Small intestine (tissue), 4 donors: ENCODE measurements around the gene TBX20. TPM values are rescaled to one million over a fixed set of nuclear protein-coding genes. Genes with fewer than 3 reads are reported as not detected.

Source experiments
- polyA plus RNA-seq, 4 donors: library from polyadenylated mRNA; stranded (reverse) in 3 of 4; unstranded in 1 of 4; fragments of 200-250 nt in 3 of 4; fragments of 120-200 nt in 1 of 4; gene quantifications; one replicate each; pipeline versions ENCODE4 v1.2.1 to v1.2.3, GENCODE V29; 2013
- donor health status: healthy with polysubstance abuse.
- donor health status: Bipolar disorder and iron deficiency.
- donor health status: healthy.

Gene TBX20
- polyA plus RNA-seq, 4 donors = 0.03 TPM; not detected in 3

Other genes with a start within 250 kb of the TBX20 start
- gene DPY19L1, start 216.6 kb downstream of the TBX20 start, polyA plus RNA-seq = 10 to 100 TPM in 1 of 4 donors, 1 to 10 TPM in 2, under 1 TPM in 1; 0.89 to 10.5 (median 5.8) TPM